Stomach smooth muscle (tissue), 2 donors: ENCODE data around the gene RHOJ.
A peak's percentile ranks its signal among the peaks of the same experiment; 100 is the strongest.

Experiments
- H3K27ac ChIP-seq: one replicate; pipeline ENCODE4 v1.7.0; 2013; ENCODE audit warnings: mild to moderate bottlenecking, low read length, inconsistent platforms
- H3K27me3 ChIP-seq, 2 donors: one replicate each; pipeline ENCODE4 v1.7.0; 2013; ENCODE audit warnings: low read length in 2 of 2; ENCODE audit not compliant: insufficient read depth in 2 of 2, control insufficient read depth in 1 of 2
- H3K36me3 ChIP-seq, 2 donors: one replicate each; pipeline ENCODE4 v1.7.0; 2013; ENCODE audit warnings: low read length in 2 of 2; ENCODE audit not compliant: control insufficient read depth in 2 of 2, insufficient read depth in 2 of 2
- H3K4me1 ChIP-seq: one replicate; pipeline ENCODE4 v1.7.0; 2013; ENCODE audit warnings: low read length; ENCODE audit not compliant: control insufficient read depth, insufficient read depth
- H3K4me3 ChIP-seq, 2 donors: one replicate each; pipeline ENCODE4 v1.7.0; 2013; ENCODE audit warnings: low read length in 2 of 2
- H3K9ac ChIP-seq, 2 donors: one replicate each; pipeline ENCODE4 v1.7.0; 2013; ENCODE audit warnings: low read length in 2 of 2, mild to moderate bottlenecking in 1 of 2
- H3K9me3 ChIP-seq, 2 donors: one replicate each; pipeline ENCODE4 v1.7.0; 2013; ENCODE audit warnings: low read length in 2 of 2; ENCODE audit not compliant: control insufficient read depth in 2 of 2
- donor health status: healthy.
- donor health status: Pancreatic carcinoma.

RHOJ gene

DNA sequence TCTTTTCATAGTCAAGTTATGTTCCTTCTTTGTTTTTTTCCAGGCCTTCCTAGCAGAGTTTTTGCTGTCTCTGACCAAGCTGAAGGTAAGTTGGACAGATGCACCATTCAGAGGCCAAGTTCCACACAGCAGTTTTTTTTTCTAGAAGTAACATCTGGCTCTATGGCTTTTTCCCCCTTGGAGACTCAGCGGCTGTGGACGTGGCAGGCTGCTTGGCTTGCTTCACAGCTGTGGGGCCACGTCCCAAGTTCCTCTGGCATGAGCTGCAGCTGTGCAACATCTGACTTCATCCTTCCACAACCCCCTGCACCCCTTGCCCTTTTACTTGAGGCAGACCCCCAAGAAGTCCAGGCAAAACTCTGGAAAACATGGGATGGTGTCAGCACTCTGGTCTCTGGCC, 24.2 kb upstream of the RHOJ start:
- Histone ChIP-seq H3K4me1 (peaks cover 9% of the 10 kb centered on the region), H3K4me3 (no peak overlapping the region), H3K9me3 (no peaks in the 10 kb centered on the region), H3K27ac (peak overlapping the region; percentile 42), H3K36me3 (no peaks in the 10 kb centered on the region), H3K9ac (no peak overlapping the region), H3K27me3 (no peaks in the 10 kb centered on the region)

DNA sequence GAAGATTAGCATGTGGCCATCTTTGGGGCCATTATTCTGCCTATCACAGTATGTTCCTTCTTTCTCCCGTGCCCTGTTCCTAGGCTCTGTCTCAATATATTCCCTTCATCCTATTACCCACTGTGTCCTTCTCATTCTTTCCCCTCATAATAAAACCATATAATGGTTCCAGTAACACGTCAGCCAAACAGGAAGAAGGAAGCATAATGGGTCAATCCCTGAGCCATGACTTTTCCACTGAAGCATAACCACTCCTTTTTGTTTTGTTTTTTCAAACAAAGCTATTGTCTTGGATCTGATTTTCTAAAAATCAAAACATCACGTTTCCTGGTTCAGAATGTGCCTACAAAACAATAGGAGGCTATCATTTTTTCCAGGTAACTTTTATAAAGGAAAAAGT, 21.3 kb upstream of the RHOJ start:
- Histone ChIP-seq H3K4me3 (no peak overlapping the region), H3K9ac (no peak overlapping the region), H3K4me1 (peaks cover 9% of the 10 kb centered on the region), H3K9me3 (no peaks in the 10 kb centered on the region), H3K36me3 (no peaks in the 10 kb centered on the region), H3K27ac (no peak overlapping the region), H3K27me3 (no peaks in the 10 kb centered on the region)

GRCh38 chr14:63186453-63186852, 17.8 kb upstream of the RHOJ start:
- H3K9me3 ChIP-seq, result no peaks in the 10 kb centered on the region
- H3K27ac ChIP-seq, result no peak overlapping the region

DNA sequence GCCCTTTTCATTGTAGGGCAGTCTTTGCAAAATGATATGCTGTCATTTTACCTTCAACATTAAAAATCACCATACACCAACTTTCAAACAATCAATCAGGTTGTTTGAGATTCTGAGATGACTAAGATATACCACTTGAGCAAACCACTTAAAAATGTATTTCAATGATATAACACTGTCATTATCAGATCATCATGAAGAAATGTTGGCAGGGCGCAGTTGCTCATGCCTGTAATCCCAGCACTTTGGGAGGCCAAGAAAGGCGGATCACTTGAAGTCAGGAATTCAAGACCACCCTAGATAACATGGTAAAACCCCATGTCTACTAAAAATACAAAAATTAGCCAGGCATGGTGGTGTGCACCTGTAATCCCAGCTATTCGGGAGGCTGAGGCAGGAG, 13.0 kb upstream of the RHOJ start:
- Histone ChIP-seq H3K4me3 (no peak overlapping the region), H3K27ac (no peak overlapping the region), H3K4me1 (no peaks in the 10 kb centered on the region), H3K9ac (no peak overlapping the region), H3K36me3 (no peaks in the 10 kb centered on the region), H3K27me3 (no peaks in the 10 kb centered on the region), H3K9me3 (no peaks in the 10 kb centered on the region)

More at GRCh38 chr14:63186453-63186852, 17.8 kb upstream of the RHOJ start:
- H3K36me3 ChIP-seq, result no peaks in the 10 kb centered on the region
- H3K4me1 ChIP-seq, result no peaks in the 10 kb centered on the region
- H3K4me3 ChIP-seq, result no peak overlapping the region
- H3K9ac ChIP-seq, result no peak overlapping the region
- H3K27me3 ChIP-seq, result no peaks in the 10 kb centered on the region

GRCh38 chr14:63192085-63192484, 12.2 kb upstream of the RHOJ start:
- Histone ChIP-seq H3K27me3 (no peaks in the 10 kb centered on the region), H3K9me3 (no peaks in the 10 kb centered on the region), H3K36me3 (no peaks in the 10 kb centered on the region), H3K4me1 (no peaks in the 10 kb centered on the region), H3K9ac (no peak overlapping the region), H3K4me3 (no peak overlapping the region), H3K27ac (no peak overlapping the region)

- no peak overlapping the region for H3K27ac ChIP-seq
These were observed 11.0 kb upstream of the RHOJ start for GRCh38 chr14:63193236-63193635.

GRCh38 chr14:63200035-63200740, 4.1 kb upstream of the RHOJ start:
- Histone ChIP-seq H3K4me3 (no peak overlapping the region), H3K9ac (no peak overlapping the region), H3K27ac (no peak overlapping the region)

More at GRCh38 chr14:63193236-63193635, 11.0 kb upstream of the RHOJ start:
- Histone ChIP-seq H3K27me3 (no peaks in the 10 kb centered on the region), H3K4me3 (no peak overlapping the region), H3K9me3 (no peaks in the 10 kb centered on the region), H3K4me1 (no peaks in the 10 kb centered on the region), H3K9ac (no peak overlapping the region), H3K36me3 (no peaks in the 10 kb centered on the region)

DNA sequence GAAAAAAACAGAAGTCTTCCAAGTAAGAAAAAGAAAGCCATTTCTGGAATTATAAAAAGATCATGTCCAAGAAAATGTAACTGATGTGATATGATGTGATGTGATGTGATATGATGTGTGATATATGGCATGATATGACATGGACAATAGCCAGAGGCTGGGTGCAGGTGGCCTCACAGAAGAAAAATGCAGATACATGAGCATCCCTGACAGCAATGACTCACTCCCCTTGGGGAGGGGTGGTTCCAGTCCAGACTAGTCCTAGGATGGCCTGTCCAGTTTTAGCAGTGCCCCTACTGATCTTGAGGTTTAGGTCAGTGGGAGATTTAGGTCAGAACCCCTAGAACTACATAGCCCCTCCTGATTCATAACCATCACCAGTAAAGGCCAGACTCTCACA, 3.5 kb upstream of the RHOJ start:
- H3K9me3 ChIP-seq, result no peaks in the 10 kb centered on the region
- H3K36me3 ChIP-seq, result no peaks in the 10 kb centered on the region
- no peak overlapping the region for H3K27ac ChIP-seq
- H3K27me3 ChIP-seq, result no peaks in the 10 kb centered on the region
- H3K4me1 ChIP-seq, result no peaks in the 10 kb centered on the region
- H3K9ac ChIP-seq, result no peak overlapping the region
- no peak overlapping the region for H3K4me3 ChIP-seq

More at GRCh38 chr14:63200035-63200740, 4.1 kb upstream of the RHOJ start:
- H3K36me3 ChIP-seq, result no peaks in the 10 kb centered on the region
- H3K4me1 ChIP-seq, result no peaks in the 10 kb centered on the region
- H3K9me3 ChIP-seq, result no peaks in the 10 kb centered on the region
- H3K27me3 ChIP-seq, result no peaks in the 10 kb centered on the region

GRCh38 chr14:63203015-63203414, 1.2 kb upstream of the RHOJ start:
- Histone ChIP-seq H3K9ac (no peak overlapping the region), H3K9me3 (no peaks in the 10 kb centered on the region), H3K36me3 (no peaks in the 10 kb centered on the region), H3K27me3 (no peaks in the 10 kb centered on the region), H3K4me3 (peak overlapping the region in 1 of 2 donors; percentile 84), H3K4me1 (no peaks in the 10 kb centered on the region), H3K27ac (peak overlapping the region; percentile 94)

- Histone ChIP-seq H3K9me3 (no peaks in the 10 kb centered on the region), H3K4me1 (no peaks in the 10 kb centered on the region), H3K4me3 (peak overlapping the region; percentile 84 to 96), H3K27me3 (no peaks in the 10 kb centered on the region), H3K27ac (peak overlapping the region; percentile 94), H3K9ac (peak overlapping the region; percentile 91 to 96), H3K36me3 (no peaks in the 10 kb centered on the region)
These were observed 431 bp upstream of the RHOJ start for GRCh38 chr14:63203618-63204406.
